GM21717 (cell line): ENCODE measurements around the gene CPE.
"Not testable (repeated sequence)": the region's sequence is repeated elsewhere in the genome, so short reads cannot be mapped to it uniquely, and the experiment has no call there.

Source experiments
- ATAC-seq: cut with Tn5 transposase; IDR thresholded peaks from one replicate; pipeline ENCODE4 v1.9.1; 2021; ENCODE audit warnings: mild to moderate bottlenecking, moderate library complexity; ENCODE audit not compliant: unreplicated experiment

CPE gene

GRCh38 chr4:165403048-165403447, 24.2 kb downstream of the CPE start:
- ATAC-seq = no peak

- no peak for ATAC-seq
Measured at GRCh38 chr4:165403637-165404036, 24.8 kb downstream of the CPE start.

GRCh38 chr4:165404080-165404479, 25.3 kb downstream of the CPE start:
- ATAC-seq = no peak

- ATAC-seq = no peak
Measured at GRCh38 chr4:165404696-165405095, 25.9 kb downstream of the CPE start.

- no peak for ATAC-seq
Measured at GRCh38 chr4:165410214-165410613, 31.4 kb downstream of the CPE start.

GRCh38 chr4:165415910-165416309, 37.1 kb downstream of the CPE start:
- ATAC-seq = no peak

GRCh38 chr4:165418073-165418472, 39.3 kb downstream of the CPE start:
- ATAC-seq = no peak

- ATAC-seq = no peak
Measured at GRCh38 chr4:165425629-165426028, 46.8 kb downstream of the CPE start.

- ATAC-seq = no peak
Measured at GRCh38 chr4:165426331-165426730, 47.5 kb downstream of the CPE start.

- no peak for ATAC-seq
Measured at GRCh38 chr4:165426823-165427222, 48.0 kb downstream of the CPE start.

GRCh38 chr4:165428957-165429356, 50.1 kb downstream of the CPE start:
- ATAC-seq = no peak

- no peak for ATAC-seq
Measured at GRCh38 chr4:165433529-165433928, 54.7 kb downstream of the CPE start.

- no peak for ATAC-seq
Measured at GRCh38 chr4:165437691-165438090, 58.9 kb downstream of the CPE start.

- no peak for ATAC-seq
Measured at GRCh38 chr4:165439344-165439743, 60.5 kb downstream of the CPE start.

- no peak for ATAC-seq
Measured at GRCh38 chr4:165439981-165440380, 61.2 kb downstream of the CPE start.

- ATAC-seq = no peak
Measured at GRCh38 chr4:165440415-165441158, 61.8 kb downstream of the CPE start.

GRCh38 chr4:165443276-165443675, 64.5 kb downstream of the CPE start:
- ATAC-seq = no peak

- ATAC-seq = no peak
Measured at GRCh38 chr4:165448700-165449099, 69.9 kb downstream of the CPE start.

- ATAC-seq = no peak
Measured at GRCh38 chr4:165449333-165449732, 70.5 kb downstream of the CPE start.

- ATAC-seq = no peak
Measured at GRCh38 chr4:165450871-165451270, 72.1 kb downstream of the CPE start.

GRCh38 chr4:165453140-165453539, 74.3 kb downstream of the CPE start:
- not testable (repeated sequence) for ATAC-seq

GRCh38 chr4:165454426-165454825, 75.6 kb downstream of the CPE start:
- ATAC-seq = no peak

GRCh38 chr4:165457793-165458192, 79.0 kb downstream of the CPE start:
- ATAC-seq = no peak
